SK-N-SH (cell line): Measurements from ENCODE around the gene SEPHS2. TPM values are rescaled to one million over a fixed set of nuclear protein-coding genes. Genes with fewer than 3 reads are reported as not detected.
"Not testable (repeated sequence)": the region's sequence is repeated elsewhere in the genome, so short reads cannot be mapped to it uniquely, and the experiment has no call there.

Experiments used
- CTCF ChIA-PET: fragments of 300-600, 350-600 bp; formaldehyde crosslinking; extraction: SDS; loops from one replicate; lab custom pipeline; 2021; lab: Yijun Ruan, JAX
- POLR2A ChIA-PET: fragments of 350-600 bp; sonication (Branson Sonifier 250); formaldehyde crosslinking; extraction: SDS; loops from one replicate; lab custom pipeline; 2020; ENCODE audit warnings: antibody characterized with exemption, inconsistent platforms; lab: Yijun Ruan, JAX
- DNase-seq: peaks from one replicate; pipeline ENCODE4 v3.0.0; 2012
- H2AFZ ChIP-seq: fragments of 200-600 bp; sonication (generic); 2 replicates; pipeline ENCODE4 v1.8.1; 2016; ENCODE audit warnings: antibody characterized with exemption, mild to moderate bottlenecking, low read depth
- H3F3A ChIP-seq: fragments of 200-600 bp; sonication (generic); replicated peaks from 2 replicates; pipeline ENCODE3; 2016; ENCODE audit warnings: antibody characterized with exemption, mild to moderate bottlenecking; ENCODE audit not compliant: insufficient read depth
- H3K27ac ChIP-seq, 2 experiments: fragments of 200-500 bp in 1 of 2; fragments of 200-600 bp in 1 of 2; sonication (Bioruptor generic) in 1 of 2; sonication (generic), shearing (Covaris generic) in 1 of 2; 2 replicates each; pipeline versions ENCODE4 v1.5.1 to v1.6.1; 2014 to 2016; ENCODE audit warnings: low read depth in 2 of 2, inconsistent platforms in 1 of 2, low read length in 1 of 2, mild to moderate bottlenecking in 1 of 2, mixed read lengths in 1 of 2
- H3K27me3 ChIP-seq: fragments of 200-600 bp; sonication (generic), shearing (Covaris generic); 2 replicates; pipeline ENCODE4 v1.6.1; 2016; ENCODE audit warnings: mixed run types; ENCODE audit not compliant: insufficient read depth
- H3K36me3 ChIP-seq, 2 experiments: fragments of 200-500 bp in 1 of 2; fragments of 200-600 bp in 1 of 2; sonication (Bioruptor generic) in 1 of 2; sonication (generic) in 1 of 2; replicated peaks in 1 of 2; 2 replicates each; pipeline versions ENCODE3 to v1.5.1; 2014 to 2016; ENCODE audit warnings: low read length in 1 of 2, mild to moderate bottlenecking in 1 of 2; ENCODE audit not compliant: insufficient read depth in 2 of 2, control insufficient read depth in 1 of 2
- H3K4me1 ChIP-seq, 2 experiments: fragments of 200-500 bp in 1 of 2; fragments of 200-600 bp in 1 of 2; sonication (Bioruptor generic) in 1 of 2; sonication (generic), shearing (Covaris generic) in 1 of 2; 2 replicates each; pipeline versions ENCODE4 v1.5.1 to v1.6.1; 2014 to 2016; ENCODE audit warnings: low read depth in 1 of 2, low read length in 1 of 2, mixed run types in 1 of 2; ENCODE audit not compliant: insufficient read depth in 2 of 2, control insufficient read depth in 1 of 2
- H3K4me2 ChIP-seq: fragments of 200-600 bp; sonication (generic), shearing (Covaris generic); 2 replicates; pipeline ENCODE4 v1.6.1; 2017; ENCODE audit warnings: mixed run types
- H3K4me3 ChIP-seq, 2 experiments: fragments of 200-500 bp in 1 of 2; fragments of 200-600 bp in 1 of 2; sonication (Bioruptor generic) in 1 of 2; sonication (generic), shearing (Covaris generic) in 1 of 2; 2 replicates each; pipeline versions ENCODE4 v1.5.1 to v1.8.1; 2014 to 2016; ENCODE audit warnings: low read depth in 2 of 2, inconsistent platforms in 1 of 2, low read length in 1 of 2, mild to moderate bottlenecking in 1 of 2, mixed read lengths in 1 of 2, moderate library complexity in 1 of 2
- H3K79me2 ChIP-seq: fragments of 200-600 bp; sonication (generic); 2 replicates; pipeline ENCODE4 v1.8.1; 2017; ENCODE audit warnings: mild to moderate bottlenecking; ENCODE audit not compliant: insufficient read depth
- H3K9ac ChIP-seq: fragments of 200-600 bp; sonication (generic); 2 replicates; pipeline ENCODE4 v1.6.1; 2017; ENCODE audit warnings: mixed run types
- H3K9me2 ChIP-seq: fragments of 200-600 bp; sonication (generic); 2 replicates; pipeline ENCODE4 v1.6.1; 2017; ENCODE audit warnings: mixed run types
- H3K9me3 ChIP-seq: fragments of 200-600 bp; sonication (generic); 2 replicates; pipeline ENCODE4 v1.6.1; 2017; ENCODE audit warnings: mixed run types, mild to moderate bottlenecking, moderate library complexity
- H4K20me1 ChIP-seq: fragments of 200-600 bp; sonication (generic); 2 replicates; pipeline ENCODE4 v1.6.1; 2017; ENCODE audit warnings: mild to moderate bottlenecking, mixed run types; ENCODE audit not compliant: insufficient read depth
- CHD2 ChIP-seq: fragments of 150-350 bp; IDR thresholded peaks from 2 replicates; pipeline ENCODE4 v1.6.1; 2018; ENCODE audit warnings: low read length; ENCODE audit not compliant: partially characterized antibody
- ELF1 ChIP-seq: IDR thresholded peaks from 2 replicates; pipeline ENCODE4 v1.4.0; 2012
- EP300 ChIP-seq, 2 experiments: IDR thresholded peaks; 2 replicates each; pipeline versions ENCODE4 v1.4.0 to v1.6.1; 2012; ENCODE audit warnings: borderline replicate concordance in 1 of 2, low read depth in 1 of 2, low read length in 1 of 2
- MEF2A ChIP-seq: IDR thresholded peaks from 2 replicates; pipeline ENCODE4 v1.4.0; 2012; ENCODE audit warnings: low read depth, borderline replicate concordance
- NRF1 ChIP-seq: IDR thresholded peaks from 2 replicates; pipeline ENCODE4 v1.6.1; 2012; ENCODE audit warnings: low read depth, mild to moderate bottlenecking, low read length
- SIN3A ChIP-seq: IDR thresholded peaks from 2 replicates; pipeline ENCODE4 v1.6.1; 2012; ENCODE audit warnings: low read depth, mild to moderate bottlenecking, low read length, moderate library complexity, borderline replicate concordance
- TAF1 ChIP-seq: IDR thresholded peaks from 2 replicates; pipeline ENCODE4 v1.6.1; 2012; ENCODE audit warnings: low read depth, mild to moderate bottlenecking, low read length, moderate library complexity, borderline replicate concordance
- TCF12 ChIP-seq: IDR thresholded peaks from 2 replicates; pipeline ENCODE4 v1.4.0; 2012
- TEAD4 ChIP-seq: IDR thresholded peaks from 2 replicates; pipeline ENCODE4 v1.4.0; 2012; ENCODE audit warnings: mild to moderate bottlenecking, borderline replicate concordance; ENCODE audit not compliant: insufficient read depth
- WGBS: methylation state at CpG from one replicate; pipeline ENCODE4 v1.1.6; 2017; ENCODE audit warnings: low lambda C conversion rate; 5-methylcytosine and 5-hydroxymethylcytosine counted together
- polyA plus RNA-seq, 3 experiments: library from polyadenylated mRNA; depleted of rRNA; stranded (reverse); fragments of >200 nt; gene quantifications; 2 replicates each; pipeline ENCODE4 v1.2.3, GENCODE V29; 2012
- TF ChIP-seq, protein P1 (sequence below): IDR thresholded peaks from 2 replicates; pipeline ENCODE4 v1.6.1; 2012; ENCODE audit warnings: mild to moderate bottlenecking, low read depth, low read length, moderate library complexity
- TF ChIP-seq, protein P2 (sequence below): fragments of 150-350 bp; IDR thresholded peaks from 2 replicates; pipeline ENCODE4 v1.6.1; 2016; ENCODE audit warnings: mild to moderate bottlenecking, low read depth, low read length
- TF ChIP-seq, protein P3 (sequence below): fragments of 150-350 bp; IDR thresholded peaks from 2 replicates; pipeline ENCODE4 v1.6.1; 2017; ENCODE audit warnings: antibody characterized with exemption, low read length, low read depth, borderline replicate concordance
- TF ChIP-seq, protein P4 (sequence below): IDR thresholded peaks from 2 replicates; pipeline ENCODE4; 2012

Gene SEPHS2
- polyA plus RNA-seq, 1 of the 3 experiments (the other 2 are of a cell fraction): 30.8 TPM

DNA sequence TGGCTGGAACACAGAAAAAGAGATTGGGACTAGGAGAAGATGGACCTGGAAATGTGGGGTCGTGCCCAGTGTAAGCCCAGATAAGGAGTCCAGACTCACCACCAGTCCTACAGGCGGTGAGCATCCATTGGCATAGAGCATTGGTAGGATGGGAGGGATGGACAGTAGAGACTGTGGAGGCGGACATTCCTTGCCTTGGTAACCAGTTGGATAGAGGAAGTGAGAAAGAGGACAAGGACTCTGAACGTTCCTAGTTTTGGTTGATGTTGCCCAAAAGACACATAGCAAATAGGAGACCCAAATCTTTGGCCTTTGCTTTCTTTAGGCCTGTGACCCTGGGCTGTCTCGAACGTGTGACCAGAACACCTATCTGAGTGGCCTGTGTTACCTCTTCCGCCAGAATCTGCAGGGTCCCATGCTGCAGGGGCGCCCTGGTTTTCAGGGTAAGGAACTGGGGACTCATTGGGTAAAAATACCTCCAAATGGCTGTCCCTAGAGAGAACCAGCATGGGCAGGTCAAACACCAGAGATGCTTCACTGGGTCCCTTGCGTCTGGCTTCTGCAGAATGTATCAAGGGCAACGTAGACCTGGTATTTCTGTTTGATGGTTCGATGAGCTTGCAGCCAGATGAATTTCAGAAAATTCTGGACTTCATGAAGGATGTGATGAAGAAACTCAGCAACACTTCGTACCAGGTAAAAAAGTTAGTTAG is 33.2 kb upstream of the SEPHS2 start (continued):
- TF ChIP-seq, protein P1, sequence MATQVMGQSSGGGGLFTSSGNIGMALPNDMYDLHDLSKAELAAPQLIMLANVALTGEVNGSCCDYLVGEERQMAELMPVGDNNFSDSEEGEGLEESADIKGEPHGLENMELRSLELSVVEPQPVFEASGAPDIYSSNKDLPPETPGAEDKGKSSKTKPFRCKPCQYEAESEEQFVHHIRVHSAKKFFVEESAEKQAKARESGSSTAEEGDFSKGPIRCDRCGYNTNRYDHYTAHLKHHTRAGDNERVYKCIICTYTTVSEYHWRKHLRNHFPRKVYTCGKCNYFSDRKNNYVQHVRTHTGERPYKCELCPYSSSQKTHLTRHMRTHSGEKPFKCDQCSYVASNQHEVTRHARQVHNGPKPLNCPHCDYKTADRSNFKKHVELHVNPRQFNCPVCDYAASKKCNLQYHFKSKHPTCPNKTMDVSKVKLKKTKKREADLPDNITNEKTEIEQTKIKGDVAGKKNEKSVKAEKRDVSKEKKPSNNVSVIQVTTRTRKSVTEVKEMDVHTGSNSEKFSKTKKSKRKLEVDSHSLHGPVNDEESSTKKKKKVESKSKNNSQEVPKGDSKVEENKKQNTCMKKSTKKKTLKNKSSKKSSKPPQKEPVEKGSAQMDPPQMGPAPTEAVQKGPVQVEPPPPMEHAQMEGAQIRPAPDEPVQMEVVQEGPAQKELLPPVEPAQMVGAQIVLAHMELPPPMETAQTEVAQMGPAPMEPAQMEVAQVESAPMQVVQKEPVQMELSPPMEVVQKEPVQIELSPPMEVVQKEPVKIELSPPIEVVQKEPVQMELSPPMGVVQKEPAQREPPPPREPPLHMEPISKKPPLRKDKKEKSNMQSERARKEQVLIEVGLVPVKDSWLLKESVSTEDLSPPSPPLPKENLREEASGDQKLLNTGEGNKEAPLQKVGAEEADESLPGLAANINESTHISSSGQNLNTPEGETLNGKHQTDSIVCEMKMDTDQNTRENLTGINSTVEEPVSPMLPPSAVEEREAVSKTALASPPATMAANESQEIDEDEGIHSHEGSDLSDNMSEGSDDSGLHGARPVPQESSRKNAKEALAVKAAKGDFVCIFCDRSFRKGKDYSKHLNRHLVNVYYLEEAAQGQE: no peak
- no peak for TF ChIP-seq ELF1
- TF ChIP-seq, protein P2, sequence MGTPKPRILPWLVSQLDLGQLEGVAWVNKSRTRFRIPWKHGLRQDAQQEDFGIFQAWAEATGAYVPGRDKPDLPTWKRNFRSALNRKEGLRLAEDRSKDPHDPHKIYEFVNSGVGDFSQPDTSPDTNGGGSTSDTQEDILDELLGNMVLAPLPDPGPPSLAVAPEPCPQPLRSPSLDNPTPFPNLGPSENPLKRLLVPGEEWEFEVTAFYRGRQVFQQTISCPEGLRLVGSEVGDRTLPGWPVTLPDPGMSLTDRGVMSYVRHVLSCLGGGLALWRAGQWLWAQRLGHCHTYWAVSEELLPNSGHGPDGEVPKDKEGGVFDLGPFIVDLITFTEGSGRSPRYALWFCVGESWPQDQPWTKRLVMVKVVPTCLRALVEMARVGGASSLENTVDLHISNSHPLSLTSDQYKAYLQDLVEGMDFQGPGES: no peak
- no peak for TF ChIP-seq SIN3A

DNA sequence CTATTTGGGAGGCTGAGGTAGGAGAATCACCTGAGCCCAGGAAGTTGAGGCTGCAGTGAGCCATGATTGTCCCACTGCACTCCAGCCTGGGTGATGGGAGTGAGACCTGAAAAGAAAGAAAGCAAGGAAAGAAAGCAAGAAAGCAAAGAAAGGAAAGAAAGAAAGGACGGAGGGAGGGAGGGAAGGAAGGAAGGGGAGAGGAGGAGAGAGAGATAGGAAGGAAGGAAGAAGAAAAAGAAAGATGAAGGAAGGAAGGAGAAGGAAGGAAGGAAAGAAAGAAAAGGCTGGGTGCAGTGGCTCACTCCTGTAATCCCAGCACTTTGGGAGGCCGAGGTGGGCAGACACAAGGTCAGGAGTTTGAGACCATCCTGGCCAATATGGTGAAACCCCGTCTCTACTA is 32.1 kb upstream of the SEPHS2 start:
- H3K9ac ChIP-seq, H3K4me2 ChIP-seq, H3K27ac ChIP-seq, H2AFZ ChIP-seq, H4K20me1 ChIP-seq, DNase-seq, H3K79me2 ChIP-seq, H3K4me1 ChIP-seq, POLR2A ChIA-PET, CTCF ChIA-PET, H3K36me3 ChIP-seq, H3K4me3 ChIP-seq, H3F3A ChIP-seq, H3K9me3 ChIP-seq, H3K9me2 ChIP-seq: not testable (repeated sequence)
- WGBS: 67% methylated on average over 3 of the region's 3 CpGs
- peaks cover 15% of the 10 kb centered on the region for H3K27me3 ChIP-seq

DNA sequence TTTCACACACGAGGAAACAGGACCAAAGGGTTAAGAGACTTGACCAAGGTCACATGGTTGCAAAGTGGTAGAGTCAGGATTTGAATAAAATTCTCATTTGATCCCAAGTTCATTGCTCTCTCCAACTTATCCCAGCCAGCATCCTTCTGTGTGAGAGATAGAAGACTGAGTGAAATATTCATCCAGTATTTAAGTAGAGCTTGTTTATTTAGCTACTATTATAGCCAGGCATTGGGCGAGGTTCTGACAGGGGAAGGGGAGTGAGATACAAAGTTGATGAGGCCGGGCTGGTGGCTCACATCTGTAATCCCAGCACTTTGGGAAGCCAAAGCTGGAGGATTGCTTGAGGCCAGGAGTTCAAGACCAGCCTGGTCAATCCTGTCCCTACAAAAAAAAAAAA is 31.3 kb upstream of the SEPHS2 start:
- 29% methylated on average over 3 of the region's 3 CpGs for WGBS
- Histone ChIP-seq H3K4me3 (no peak overlapping the region), H3K4me1 (no peaks in the 10 kb centered on the region), H3K9me2 (no peaks in the 10 kb centered on the region), H3K9me3 (no peaks in the 10 kb centered on the region), H4K20me1 (no peaks in the 10 kb centered on the region), H3K79me2 (no peaks in the 10 kb centered on the region), H2AFZ (no peak overlapping the region), H3K4me2 (no peak overlapping the region), H3K9ac (no peak overlapping the region), H3K27ac (no peak overlapping the region), H3K36me3 (no peaks in the 10 kb centered on the region), H3F3A (no peaks in the 10 kb centered on the region), H3K27me3 (peaks cover 15% of the 10 kb centered on the region)
- TF ChIP-seq, protein P3, sequence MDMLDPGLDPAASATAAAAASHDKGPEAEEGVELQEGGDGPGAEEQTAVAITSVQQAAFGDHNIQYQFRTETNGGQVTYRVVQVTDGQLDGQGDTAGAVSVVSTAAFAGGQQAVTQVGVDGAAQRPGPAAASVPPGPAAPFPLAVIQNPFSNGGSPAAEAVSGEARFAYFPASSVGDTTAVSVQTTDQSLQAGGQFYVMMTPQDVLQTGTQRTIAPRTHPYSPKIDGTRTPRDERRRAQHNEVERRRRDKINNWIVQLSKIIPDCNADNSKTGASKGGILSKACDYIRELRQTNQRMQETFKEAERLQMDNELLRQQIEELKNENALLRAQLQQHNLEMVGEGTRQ: no peak
- TF ChIP-seq TEAD4 (no peak), NRF1 (no peak), SIN3A (no peak), EP300 (IDR thresholded peaks at IDR 0.05; ENCODE audit: borderline replicate concordance in 1 of 2, low read depth in 1 of 2, low read length in 1 of 2) (no peak), CHD2 (no peak), TCF12 (no peak), MEF2A (no peak), TAF1 (no peak)
- TF ChIP-seq, protein P4, sequence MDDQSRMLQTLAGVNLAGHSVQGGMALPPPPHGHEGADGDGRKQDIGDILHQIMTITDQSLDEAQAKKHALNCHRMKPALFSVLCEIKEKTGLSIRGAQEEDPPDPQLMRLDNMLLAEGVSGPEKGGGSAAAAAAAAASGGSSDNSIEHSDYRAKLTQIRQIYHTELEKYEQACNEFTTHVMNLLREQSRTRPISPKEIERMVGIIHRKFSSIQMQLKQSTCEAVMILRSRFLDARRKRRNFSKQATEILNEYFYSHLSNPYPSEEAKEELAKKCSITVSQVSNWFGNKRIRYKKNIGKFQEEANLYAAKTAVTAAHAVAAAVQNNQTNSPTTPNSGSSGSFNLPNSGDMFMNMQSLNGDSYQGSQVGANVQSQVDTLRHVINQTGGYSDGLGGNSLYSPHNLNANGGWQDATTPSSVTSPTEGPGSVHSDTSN: no peak
- DNase-seq: no peak
- ChIA-PET POLR2A (no interaction called here), CTCF (no interaction called here)
